ENCODE data around the gene SLC25A42. TPM values are rescaled to one million over a fixed set of nuclear protein-coding genes. Genes with fewer than 3 reads are reported as not detected.

SLC25A42 gene
- total and polyA plus RNA-seq, 2 donors from 2014 or later: 9.7 to 70.7 TPM

- Histone ChIP-seq H3K27ac (ENCODE audit: low read depth in 2 of 2, low read length in 2 of 2) (no peak overlapping the region), H3K36me3 (ENCODE audit: control insufficient read depth in 2 of 3, insufficient read depth in 3 of 3, low read length in 3 of 3) (peaks cover 4 to 24% (median 15%) of the 10 kb centered on the region in 3 donors), H3K9me3 (ENCODE audit: control insufficient read depth in 2 of 3, insufficient read depth in 1 of 3, low read length in 3 of 3) (no peaks in the 10 kb centered on the region), H3K9ac (ENCODE audit: low read length in 3 of 3) (no peak overlapping the region), H3K4me3 (ENCODE audit: low read length in 3 of 3) (no peak overlapping the region), H3K4me1 (ENCODE audit: control insufficient read depth in 2 of 3, insufficient read depth in 2 of 3, low read depth in 1 of 3, low read length in 3 of 3) (peaks cover 0 to 19% (median 0%) of the 10 kb centered on the region in 3 donors), H3K27me3 (ENCODE audit: control insufficient read depth, insufficient read depth, low read length) (no peaks in the 10 kb centered on the region)
- TF ChIP-seq CTCF (IDR thresholded peaks at IDR 0.05; ENCODE audit: borderline replicate concordance, extremely low read depth, insufficient read depth): no peak
- FAIRE-seq (no peak), DNase-seq (no peak)
- intact Hi-C loops (cut with DNase I): no loop called here
Measured at GRCh38 chr19:19028526-19028925, 35.3 kb upstream of the SLC25A42 start.

GRCh38 chr19:19031891-19032290 lies 31.9 kb upstream of the SLC25A42 start:
- TF ChIP-seq CTCF (IDR thresholded peaks at IDR 0.05; ENCODE audit: borderline replicate concordance, extremely low read depth, insufficient read depth): no peak
- intact Hi-C loops (cut with DNase I): no loop called here
- Histone ChIP-seq H3K9me3 (ENCODE audit: control insufficient read depth in 2 of 3, insufficient read depth in 1 of 3, low read length in 3 of 3) (no peaks in the 10 kb centered on the region), H3K36me3 (ENCODE audit: control insufficient read depth in 2 of 3, insufficient read depth in 3 of 3, low read length in 3 of 3) (peaks cover 2 to 9% (median 3%) of the 10 kb centered on the region in 3 donors), H3K27me3 (ENCODE audit: control insufficient read depth, insufficient read depth, low read length) (no peaks in the 10 kb centered on the region), H3K4me1 (ENCODE audit: control insufficient read depth in 2 of 3, insufficient read depth in 2 of 3, low read depth in 1 of 3, low read length in 3 of 3) (peaks cover 0 to 15% (median 0%) of the 10 kb centered on the region in 3 donors), H3K9ac (ENCODE audit: low read length in 3 of 3) (no peak overlapping the region), H3K27ac (ENCODE audit: low read depth in 2 of 2, low read length in 2 of 2) (no peak overlapping the region), H3K4me3 (ENCODE audit: low read length in 3 of 3) (peak overlapping the region in 1 of 3 donors; percentile 81)
- no peak for FAIRE-seq
- no peak for DNase-seq

- H3K4me3 ChIP-seq (ENCODE audit: low read length in 3 of 3): peak overlapping the region; percentile 69 to 82 (median 81)
- peak overlapping the region; percentile 33 to 75 (median 69) for H3K9ac ChIP-seq (ENCODE audit: low read length in 3 of 3)
- H3K27ac ChIP-seq (ENCODE audit: low read depth in 2 of 2, low read length in 2 of 2): peak overlapping the region; percentile 53 to 92
- TF ChIP-seq CTCF (IDR thresholded peaks at IDR 0.05; ENCODE audit: borderline replicate concordance, extremely low read depth, insufficient read depth): no peak
- intact Hi-C loops (cut with DNase I): no loop called here
- H3K9me3 ChIP-seq (ENCODE audit: control insufficient read depth in 2 of 3, insufficient read depth in 1 of 3, low read length in 3 of 3): no peaks in the 10 kb centered on the region
- peaks cover 0 to 14% (median 0%) of the 10 kb centered on the region in 3 donors for H3K4me1 ChIP-seq (ENCODE audit: control insufficient read depth in 2 of 3, insufficient read depth in 2 of 3, low read depth in 1 of 3, low read length in 3 of 3)
- DNase-seq (peak; percentile 91 to 97 (median 93)), FAIRE-seq (no peak)
- H3K27me3 ChIP-seq (ENCODE audit: control insufficient read depth, insufficient read depth, low read length): no peaks in the 10 kb centered on the region
- H3K36me3 ChIP-seq (ENCODE audit: control insufficient read depth in 2 of 3, insufficient read depth in 3 of 3, low read length in 3 of 3): peaks cover 0 to 6% (median 3%) of the 10 kb centered on the region in 3 donors
Measured at GRCh38 chr19:19032420-19033175, 31.2 kb upstream of the SLC25A42 start.
